ENCODE results near the gene MTA1. TPM values are rescaled to one million over a fixed set of nuclear protein-coding genes. Genes with fewer than 3 reads are reported as not detected.

MTA1 gene
- total and polyA plus RNA-seq, 8 donors = 24.9 to 183 (median 54.1) TPM

DNA sequence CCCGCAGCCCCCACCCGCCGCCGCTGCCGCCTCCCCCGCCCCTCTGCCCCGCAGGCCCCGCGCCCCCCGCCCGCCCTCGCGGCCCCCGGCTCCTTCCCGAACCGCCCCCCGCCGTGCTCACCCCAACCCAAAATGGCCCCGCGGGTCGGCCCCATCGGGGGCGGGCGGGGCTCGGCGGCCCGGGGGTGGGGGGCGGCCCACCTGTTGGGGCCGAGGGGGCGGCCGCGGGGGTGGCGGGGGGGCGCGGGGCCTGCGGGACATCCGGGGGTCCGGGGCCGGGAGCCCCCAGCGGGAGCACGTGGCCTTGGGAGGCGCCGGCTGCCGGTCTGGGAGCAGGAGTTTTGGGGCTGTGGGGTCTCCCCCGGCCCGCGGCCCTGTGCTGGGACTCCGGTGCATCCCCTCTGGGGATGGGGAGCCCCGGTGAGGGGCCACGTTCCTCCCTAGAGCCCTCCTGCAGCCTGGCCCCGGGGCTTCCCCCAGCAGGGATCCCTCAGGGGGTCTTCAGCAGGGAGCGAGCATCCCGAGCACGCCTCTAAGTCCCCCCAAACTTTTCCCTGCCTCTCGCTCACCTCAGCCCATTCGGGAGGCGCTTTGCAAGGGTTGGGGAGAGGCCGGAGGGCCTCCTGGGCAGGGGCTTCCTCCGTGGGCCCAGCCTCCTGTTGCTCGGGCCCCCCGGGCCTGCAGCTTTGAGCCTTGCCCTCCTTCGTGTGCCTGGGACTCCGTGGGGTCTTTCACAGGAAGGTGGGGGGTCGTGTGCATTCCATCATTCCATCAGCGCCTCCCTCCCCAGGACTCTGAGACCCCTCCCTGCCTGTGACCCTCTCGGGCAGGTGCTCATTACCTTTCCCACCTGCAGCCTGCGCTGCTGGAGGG is 710 bp downstream of the MTA1 start:
- peaks cover 0 to 9% (median 6%) of the 10 kb centered on the region in 4 donors for H3K36me3 ChIP-seq
- H3K27ac ChIP-seq = peak overlapping the region in 4 of 5 donors; percentile 67 to 84 (median 76)
- H3K27me3 ChIP-seq = no peaks in the 10 kb centered on the region
- no peaks in the 10 kb centered on the region for H3K9me3 ChIP-seq
- intact Hi-C loops (cut with DNase I; ENCODE audit: low total_unique reads) = no loop called here
- WGBS, 5 donors = 1 to 4% (median 3%) methylated on average over 10 to 66 of the region's 67 CpGs
- DNase-seq = no peak
- TF ChIP-seq EP300 (IDR thresholded peaks at IDR 0.05) (no peak), POLR2AphosphoS5 (IDR thresholded peaks at IDR 0.05) (no peak), POLR2A (IDR thresholded peaks at IDR 0.05) (no peak)
- TF ChIP-seq, protein P1, sequence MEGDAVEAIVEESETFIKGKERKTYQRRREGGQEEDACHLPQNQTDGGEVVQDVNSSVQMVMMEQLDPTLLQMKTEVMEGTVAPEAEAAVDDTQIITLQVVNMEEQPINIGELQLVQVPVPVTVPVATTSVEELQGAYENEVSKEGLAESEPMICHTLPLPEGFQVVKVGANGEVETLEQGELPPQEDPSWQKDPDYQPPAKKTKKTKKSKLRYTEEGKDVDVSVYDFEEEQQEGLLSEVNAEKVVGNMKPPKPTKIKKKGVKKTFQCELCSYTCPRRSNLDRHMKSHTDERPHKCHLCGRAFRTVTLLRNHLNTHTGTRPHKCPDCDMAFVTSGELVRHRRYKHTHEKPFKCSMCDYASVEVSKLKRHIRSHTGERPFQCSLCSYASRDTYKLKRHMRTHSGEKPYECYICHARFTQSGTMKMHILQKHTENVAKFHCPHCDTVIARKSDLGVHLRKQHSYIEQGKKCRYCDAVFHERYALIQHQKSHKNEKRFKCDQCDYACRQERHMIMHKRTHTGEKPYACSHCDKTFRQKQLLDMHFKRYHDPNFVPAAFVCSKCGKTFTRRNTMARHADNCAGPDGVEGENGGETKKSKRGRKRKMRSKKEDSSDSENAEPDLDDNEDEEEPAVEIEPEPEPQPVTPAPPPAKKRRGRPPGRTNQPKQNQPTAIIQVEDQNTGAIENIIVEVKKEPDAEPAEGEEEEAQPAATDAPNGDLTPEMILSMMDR (IDR thresholded peaks at IDR 0.05) = no peak
- H3K4me3 ChIP-seq = peak overlapping the region; percentile 73 to 86 (median 80)
- peaks cover 31 to 44% (median 39%) of the 10 kb centered on the region in 4 donors for H3K4me1 ChIP-seq

DNA sequence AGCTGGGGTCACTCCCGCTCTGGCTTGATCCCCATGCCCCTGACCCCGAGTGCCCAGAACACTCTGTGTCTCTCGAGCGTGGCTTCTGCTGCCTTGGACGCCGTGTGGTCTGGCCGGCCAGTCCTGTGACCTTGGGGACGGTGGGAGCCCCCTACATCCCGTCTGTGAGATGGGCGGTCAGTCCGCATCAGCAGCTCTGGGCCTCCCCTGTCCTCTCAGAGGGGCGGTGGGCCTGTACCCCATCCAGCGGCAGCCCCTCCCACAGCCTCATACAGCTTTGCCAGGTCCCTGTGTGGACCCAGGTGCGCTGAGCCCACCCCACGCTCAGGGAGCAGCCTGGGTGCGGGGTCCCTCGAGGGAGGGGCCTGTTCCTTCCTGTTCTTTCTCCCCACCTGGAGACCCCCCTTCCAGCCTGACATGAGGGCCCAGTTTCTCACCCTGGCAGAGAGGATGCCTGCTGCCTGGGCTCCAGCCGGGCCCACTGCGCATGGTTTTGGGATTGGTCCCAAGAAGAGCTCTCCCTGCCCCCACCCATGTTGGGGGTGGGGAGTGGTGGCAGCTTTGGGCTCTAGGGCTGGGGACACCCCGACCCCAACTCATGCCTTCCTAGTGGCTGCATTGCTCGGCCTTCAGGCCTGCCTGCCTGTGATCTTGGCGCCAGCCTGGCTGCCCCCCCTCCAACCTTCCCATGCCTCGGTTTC is 1.5 kb downstream of the MTA1 start:
- peaks cover 31 to 39% (median 36%) of the 10 kb centered on the region in 4 donors for H3K4me1 ChIP-seq
- peaks cover 0 to 16% (median 10%) of the 10 kb centered on the region in 4 donors for H3K36me3 ChIP-seq
- WGBS, 5 donors = 41 to 59% (median 44%) methylated on average over 4 to 23 of the region's 23 CpGs
- no peaks in the 10 kb centered on the region for H3K27me3 ChIP-seq
- no peak for DNase-seq
- H3K27ac ChIP-seq = peak overlapping the region; percentile 10 to 84 (median 71)
- TF ChIP-seq POLR2A (IDR thresholded peaks at IDR 0.05) (no peak), POLR2AphosphoS5 (IDR thresholded peaks at IDR 0.05) (no peak), EP300 (IDR thresholded peaks at IDR 0.05) (no peak)
- TF ChIP-seq, protein P1 (IDR thresholded peaks at IDR 0.05) = no peak
- no peaks in the 10 kb centered on the region for H3K9me3 ChIP-seq
- peak overlapping the region; percentile 73 to 86 (median 80) for H3K4me3 ChIP-seq
- intact Hi-C loops (cut with DNase I; ENCODE audit: low total_unique reads) = no loop called here

DNA sequence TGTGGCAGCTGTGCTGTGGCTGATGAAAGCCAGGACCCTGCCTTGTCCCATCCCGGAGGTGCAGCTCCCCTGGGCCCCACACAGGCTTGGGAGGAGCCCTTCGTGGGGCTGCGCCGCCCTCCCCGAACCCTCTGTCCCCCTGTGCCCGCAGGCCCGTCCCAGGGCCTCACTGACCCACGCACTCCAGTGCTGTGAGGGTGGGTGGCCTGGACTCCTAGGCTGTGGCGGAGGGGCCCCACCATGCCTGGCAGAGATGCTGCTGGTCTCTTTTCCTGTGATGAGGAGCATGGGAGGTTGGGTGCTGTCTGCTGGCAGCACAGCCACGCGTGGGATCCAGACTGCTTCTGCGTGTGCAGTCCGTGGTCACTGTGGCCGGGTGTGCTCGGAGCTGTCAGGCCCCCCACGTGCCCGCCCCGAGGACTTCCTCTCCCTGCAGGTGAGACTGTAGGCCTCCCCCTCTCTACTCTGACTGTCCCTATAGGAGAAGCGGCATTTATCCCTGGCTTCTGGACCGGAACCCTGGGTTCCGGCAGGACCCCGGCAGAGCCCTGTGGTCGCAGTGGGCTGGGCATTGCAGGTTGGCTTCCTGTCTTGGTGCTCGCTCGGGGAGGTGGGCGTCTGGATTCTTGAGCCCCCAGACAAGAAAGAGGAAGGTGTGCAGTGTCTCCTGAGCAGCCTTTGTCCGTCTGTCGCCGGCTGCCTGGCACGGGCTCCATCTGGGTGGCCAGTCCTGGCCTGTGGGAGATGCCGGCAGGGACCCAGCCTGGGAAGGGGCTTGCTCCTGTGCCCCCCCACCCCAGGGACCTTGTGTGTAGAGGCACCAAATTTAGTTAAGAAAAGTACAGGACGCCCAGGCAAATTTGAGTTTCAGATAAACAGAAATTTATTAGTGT is 2.3 kb downstream of the MTA1 start:
- H3K36me3 ChIP-seq = peaks cover 0 to 24% (median 19%) of the 10 kb centered on the region in 4 donors
- H3K27ac ChIP-seq = peak overlapping the region in 4 of 5 donors; percentile 67 to 84 (median 76)
- peaks cover 0 to under 1% (median 0%) of the 10 kb centered on the region in 4 donors for H3K9me3 ChIP-seq
- H3K27me3 ChIP-seq = no peaks in the 10 kb centered on the region
- no peak for DNase-seq
- H3K4me3 ChIP-seq = peak overlapping the region in 3 of 4 donors; percentile 5 to 81 (median 73)
- 57 to 70% (median 67%) methylated on average over 25 to 32 of the region's 32 CpGs for WGBS, 5 donors
- TF ChIP-seq EP300 (IDR thresholded peaks at IDR 0.05) (no peak), POLR2AphosphoS5 (IDR thresholded peaks at IDR 0.05) (no peak), POLR2A (IDR thresholded peaks at IDR 0.05) (no peak)
- TF ChIP-seq, protein P1 (IDR thresholded peaks at IDR 0.05) = no peak
- intact Hi-C loops (cut with DNase I; ENCODE audit: low total_unique reads) = no loop called here
- peaks cover 31 to 39% (median 36%) of the 10 kb centered on the region in 4 donors for H3K4me1 ChIP-seq

Measured in stomach (tissue), 9 donors.